GM23338 (cell line): ENCODE measurements around the gene DPH1. TPM values are rescaled to one million over a fixed set of nuclear protein-coding genes. Genes with fewer than 3 reads are reported as not detected.

Experiments
- ATAC-seq: fragments of 200-7000 bp; cut with Tn5 transposase; 3 replicates; pipeline ENCODE4 v1.9.1; 2020
- DNase-seq: peaks from one replicate; pipeline ENCODE4 v3.0.0-alpha.2; 2015; ENCODE audit warnings: low spot score
- H2AFZ ChIP-seq: fragments of 200-600 bp; sonication (generic); 2 replicates; pipeline ENCODE4 v1.8.0; 2016; ENCODE audit warnings: antibody characterized with exemption, mild to moderate bottlenecking, moderate library complexity
- H3F3A ChIP-seq: fragments of 200-600 bp; sonication (generic); replicated peaks from 2 replicates; pipeline ENCODE4 v1.8.0; 2017; ENCODE audit warnings: antibody characterized with exemption, mixed run types, low read depth
- H3K27ac ChIP-seq: fragments of 200-600 bp; sonication (generic); 2 replicates; pipeline ENCODE4 v1.6.1; 2016; ENCODE audit warnings: low read depth
- H3K27me3 ChIP-seq: fragments of 200-600 bp; sonication (generic); 2 replicates; pipeline ENCODE4 v1.8.0; 2016; ENCODE audit warnings: mild to moderate bottlenecking, mixed run types, moderate library complexity; ENCODE audit not compliant: insufficient read depth
- H3K36me3 ChIP-seq: fragments of 200-600 bp; sonication (generic); 2 replicates; pipeline ENCODE4 v1.8.0; 2016; ENCODE audit warnings: mild to moderate bottlenecking; ENCODE audit not compliant: insufficient read depth
- H3K4me1 ChIP-seq: fragments of 200-600 bp; sonication (generic); 2 replicates; pipeline ENCODE4 v1.8.0; 2016; ENCODE audit warnings: mild to moderate bottlenecking, moderate library complexity; ENCODE audit not compliant: insufficient read depth
- H3K4me2 ChIP-seq: fragments of 200-600 bp; sonication (generic); 2 replicates; pipeline ENCODE4 v1.7.1; 2017; ENCODE audit warnings: mixed run types
- H3K4me3 ChIP-seq: fragments of 200-600 bp; sonication (generic); 2 replicates; pipeline ENCODE4 v1.6.1; 2016; ENCODE audit warnings: mixed run types
- H3K79me2 ChIP-seq: fragments of 200-600 bp; sonication (generic); replicated peaks from 2 replicates; pipeline ENCODE4 v1.8.0; 2017; ENCODE audit warnings: mild to moderate bottlenecking; ENCODE audit not compliant: insufficient read depth
- H3K9me2 ChIP-seq: fragments of 200-600 bp; sonication (generic); 2 replicates; pipeline ENCODE4 v1.8.0; 2017; ENCODE audit not compliant: insufficient read depth
- H4K20me1 ChIP-seq: fragments of 200-600 bp; sonication (generic); replicated peaks from 2 replicates; pipeline ENCODE4 v1.8.0; 2017; ENCODE audit warnings: mild to moderate bottlenecking; ENCODE audit not compliant: insufficient read depth
- H3K27ac Mint-ChIP-seq: 2 replicates; pipeline ENCODE4 v1.8.0; 2020; ENCODE audit warnings: inconsistent platforms, mild to moderate bottlenecking, moderate library complexity, mixed read lengths
- H3K27me3 Mint-ChIP-seq: 3 replicates; pipeline ENCODE4 v1.8.0; 2022; ENCODE audit warnings: low read depth, mild to moderate bottlenecking, moderate library complexity, mixed read lengths, inconsistent platforms; ENCODE audit not compliant: insufficient read depth, poor library complexity
- H3K36me3 Mint-ChIP-seq: 3 replicates; pipeline ENCODE4 v1.8.0; 2021; ENCODE audit warnings: low read depth, mild to moderate bottlenecking, inconsistent platforms, moderate library complexity, mixed read lengths
- H3K4me1 Mint-ChIP-seq: 3 replicates; pipeline ENCODE4 v1.8.0; 2020; ENCODE audit warnings: mild to moderate bottlenecking, inconsistent platforms, mixed read lengths
- H3K4me3 Mint-ChIP-seq: 3 replicates; pipeline ENCODE4 v1.8.0; 2021; ENCODE audit warnings: moderate library complexity, mild to moderate bottlenecking, inconsistent platforms, mixed read lengths
- H3K9me3 Mint-ChIP-seq: 3 replicates; pipeline ENCODE4 v1.8.0; 2020; ENCODE audit warnings: moderate library complexity, mild to moderate bottlenecking, inconsistent platforms, mixed read lengths
- CREB1 ChIP-seq: fragments of 250-450 bp; sonication (Bioruptor Pico); IDR thresholded peaks from 2 replicates; pipeline ENCODE4 v1.5.0; 2020; ENCODE audit warnings: low read depth, mild to moderate bottlenecking, moderate library complexity
- EZH2 ChIP-seq: fragments of 200-600 bp; sonication (generic); IDR thresholded peaks from one replicate; pipeline ENCODE4 v1.8.0; 2017; ENCODE audit warnings: antibody characterized with exemption, mild to moderate bottlenecking, low read depth; ENCODE audit not compliant: unreplicated experiment
- EZH2phosphoT487 ChIP-seq: fragments of 200-600 bp; sonication (generic); IDR thresholded peaks from one replicate; pipeline ENCODE4 v1.8.1; 2018; ENCODE audit warnings: antibody characterized with exemption; ENCODE audit not compliant: unreplicated experiment
- JUNB ChIP-seq: IDR thresholded peaks from one replicate; pipeline ENCODE4 v1.6.1; 2016; ENCODE audit warnings: antibody characterized with exemption; ENCODE audit not compliant: unreplicated experiment
- NANOG ChIP-seq: IDR thresholded peaks from 2 replicates; pipeline ENCODE4 v1.6.1; 2016; ENCODE audit warnings: antibody characterized with exemption, borderline replicate concordance
- POLR2AphosphoS5 ChIP-seq: IDR thresholded peaks from 2 replicates; pipeline ENCODE4 v1.6.1; 2016; ENCODE audit warnings: antibody characterized with exemption, low read depth
- STAT1 ChIP-seq: IDR thresholded peaks from one replicate; pipeline ENCODE4 v1.6.1; 2016; ENCODE audit warnings: antibody characterized with exemption; ENCODE audit not compliant: unreplicated experiment
- ZNF114 ChIP-seq: fragments of 250-450 bp; sonication (Bioruptor Pico); IDR thresholded peaks from 2 replicates; pipeline ENCODE4 v1.5.0; 2020; ENCODE audit warnings: mild to moderate bottlenecking, moderate library complexity
- ZNF331 ChIP-seq: fragments of 250-450 bp; sonication (Bioruptor Pico); IDR thresholded peaks from 2 replicates; pipeline ENCODE4 v1.5.0; 2020; ENCODE audit warnings: low read depth, mild to moderate bottlenecking, moderate library complexity
- polyA plus RNA-seq: library from polyadenylated mRNA; unstranded; fragments of >200 nt; fragmentation: Nextera tagmentation; extraction: Ambion mirVana; gene quantifications from 2 replicates; pipeline ENCODE4 v1.2.1, GENCODE V29; 2016
- total RNA-seq: library from RNA; depleted of rRNA; stranded (reverse); fragments of >200 nt; shearing (Covaris generic); gene quantifications from 2 replicates; pipeline ENCODE4 v1.2.3, GENCODE V29; 2014
- TF ChIP-seq, protein P1 (sequence below): IDR thresholded peaks from 2 replicates; pipeline ENCODE4 v1.6.1; 2016; ENCODE audit warnings: antibody characterized with exemption
- TF ChIP-seq, protein P2 (sequence below): fragments of 250-450 bp; sonication (Bioruptor Pico); IDR thresholded peaks from 2 replicates; pipeline ENCODE4 v1.5.0; 2020; ENCODE audit warnings: mild to moderate bottlenecking, moderate library complexity
- TF ChIP-seq, protein P3 (sequence below): IDR thresholded peaks from one replicate; pipeline ENCODE4 v1.6.1; 2018; ENCODE audit warnings: antibody characterized with exemption; ENCODE audit not compliant: unreplicated experiment

Gene DPH1
- total and polyA plus RNA-seq, 2 experiments from 2014 or later: 11.8 to 28.2 TPM

DNA sequence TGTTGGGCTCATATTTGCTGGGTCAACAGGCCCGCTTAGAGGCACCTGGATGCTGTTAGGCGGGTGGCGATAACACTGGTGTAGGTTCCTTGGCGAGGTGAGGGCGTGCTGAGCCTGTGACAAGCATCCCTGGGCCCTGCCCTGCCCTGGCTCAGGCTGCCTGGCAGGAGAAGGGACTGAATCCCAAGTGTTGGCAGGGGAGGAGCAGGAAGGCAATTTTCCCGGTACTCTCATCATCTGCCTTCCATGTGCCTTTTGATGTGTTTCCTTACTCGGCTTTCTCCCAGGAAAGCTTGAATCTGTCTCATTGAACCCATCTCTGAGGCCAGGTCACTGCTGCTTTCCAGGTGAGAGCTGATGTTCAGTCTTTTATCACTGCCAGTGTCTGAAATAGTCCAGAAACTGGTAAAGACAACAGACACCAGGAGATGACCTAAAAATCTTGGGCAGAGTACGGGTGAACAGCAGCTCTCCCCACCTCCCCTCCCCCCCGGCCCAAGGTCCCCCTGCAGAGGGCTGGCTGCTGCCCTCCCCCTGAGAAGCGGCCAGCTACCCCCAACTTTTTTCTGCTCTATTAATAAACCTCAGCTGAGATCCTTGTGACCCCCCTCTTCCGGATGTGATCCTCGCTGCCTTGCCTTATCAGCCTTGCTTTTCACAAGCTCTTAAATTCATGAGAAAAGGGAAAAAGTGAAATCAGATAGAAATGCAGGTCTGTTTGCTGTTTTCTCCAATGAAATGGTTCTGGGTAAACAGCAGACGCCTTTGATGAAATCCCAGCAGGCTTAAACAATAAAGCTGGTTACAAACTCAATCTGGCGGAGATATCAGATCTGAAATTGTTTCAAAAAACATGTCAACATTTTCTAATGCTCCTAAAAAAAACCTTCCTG is 33.8 kb upstream of the DPH1 start:
- H3K4me3 Mint-ChIP-seq: no peak overlapping the region
- peaks cover 31% of the 10 kb centered on the region for H3K4me1 Mint-ChIP-seq
- peaks cover 32% of the 10 kb centered on the region for H3K27me3 Mint-ChIP-seq

More for the DNA sequence above, 33.8 kb upstream of the DPH1 start:
- peaks cover 33% of the 10 kb centered on the region for H3K27me3 ChIP-seq
- peaks cover 14% of the 10 kb centered on the region; the same call in 1 of the 2 replicates for H3K4me1 ChIP-seq
- H3K27ac ChIP-seq: no peak overlapping the region
- no peak overlapping the region for H3K4me2 ChIP-seq
- peak overlapping the region; percentile 59; the same call in 1 of the 2 replicates for H2AFZ ChIP-seq
- no peaks in the 10 kb centered on the region for H3F3A ChIP-seq
- ATAC-seq (no peak), DNase-seq (no peak)
- H3K9me2 ChIP-seq: no peaks in the 10 kb centered on the region
- H3K36me3 Mint-ChIP-seq: no peaks in the 10 kb centered on the region
- H3K4me3 ChIP-seq: no peak overlapping the region
- no peak overlapping the region for H3K27ac Mint-ChIP-seq
- H4K20me1 ChIP-seq: no peaks in the 10 kb centered on the region
- no peaks in the 10 kb centered on the region for H3K79me2 ChIP-seq
- TF ChIP-seq NANOG (no peak), ZNF331 (CRISPR knock-in tag) (no peak), POLR2AphosphoS5 (no peak), ZNF114 (no peak), EZH2 (no peak), EZH2phosphoT487 (no peak), STAT1 (no peak), CREB1 (CRISPR knock-in tag) (no peak), JUNB (no peak)
- TF ChIP-seq, protein P1, sequence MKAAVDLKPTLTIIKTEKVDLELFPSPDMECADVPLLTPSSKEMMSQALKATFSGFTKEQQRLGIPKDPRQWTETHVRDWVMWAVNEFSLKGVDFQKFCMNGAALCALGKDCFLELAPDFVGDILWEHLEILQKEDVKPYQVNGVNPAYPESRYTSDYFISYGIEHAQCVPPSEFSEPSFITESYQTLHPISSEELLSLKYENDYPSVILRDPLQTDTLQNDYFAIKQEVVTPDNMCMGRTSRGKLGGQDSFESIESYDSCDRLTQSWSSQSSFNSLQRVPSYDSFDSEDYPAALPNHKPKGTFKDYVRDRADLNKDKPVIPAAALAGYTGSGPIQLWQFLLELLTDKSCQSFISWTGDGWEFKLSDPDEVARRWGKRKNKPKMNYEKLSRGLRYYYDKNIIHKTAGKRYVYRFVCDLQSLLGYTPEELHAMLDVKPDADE: no peak
- TF ChIP-seq, protein P2, sequence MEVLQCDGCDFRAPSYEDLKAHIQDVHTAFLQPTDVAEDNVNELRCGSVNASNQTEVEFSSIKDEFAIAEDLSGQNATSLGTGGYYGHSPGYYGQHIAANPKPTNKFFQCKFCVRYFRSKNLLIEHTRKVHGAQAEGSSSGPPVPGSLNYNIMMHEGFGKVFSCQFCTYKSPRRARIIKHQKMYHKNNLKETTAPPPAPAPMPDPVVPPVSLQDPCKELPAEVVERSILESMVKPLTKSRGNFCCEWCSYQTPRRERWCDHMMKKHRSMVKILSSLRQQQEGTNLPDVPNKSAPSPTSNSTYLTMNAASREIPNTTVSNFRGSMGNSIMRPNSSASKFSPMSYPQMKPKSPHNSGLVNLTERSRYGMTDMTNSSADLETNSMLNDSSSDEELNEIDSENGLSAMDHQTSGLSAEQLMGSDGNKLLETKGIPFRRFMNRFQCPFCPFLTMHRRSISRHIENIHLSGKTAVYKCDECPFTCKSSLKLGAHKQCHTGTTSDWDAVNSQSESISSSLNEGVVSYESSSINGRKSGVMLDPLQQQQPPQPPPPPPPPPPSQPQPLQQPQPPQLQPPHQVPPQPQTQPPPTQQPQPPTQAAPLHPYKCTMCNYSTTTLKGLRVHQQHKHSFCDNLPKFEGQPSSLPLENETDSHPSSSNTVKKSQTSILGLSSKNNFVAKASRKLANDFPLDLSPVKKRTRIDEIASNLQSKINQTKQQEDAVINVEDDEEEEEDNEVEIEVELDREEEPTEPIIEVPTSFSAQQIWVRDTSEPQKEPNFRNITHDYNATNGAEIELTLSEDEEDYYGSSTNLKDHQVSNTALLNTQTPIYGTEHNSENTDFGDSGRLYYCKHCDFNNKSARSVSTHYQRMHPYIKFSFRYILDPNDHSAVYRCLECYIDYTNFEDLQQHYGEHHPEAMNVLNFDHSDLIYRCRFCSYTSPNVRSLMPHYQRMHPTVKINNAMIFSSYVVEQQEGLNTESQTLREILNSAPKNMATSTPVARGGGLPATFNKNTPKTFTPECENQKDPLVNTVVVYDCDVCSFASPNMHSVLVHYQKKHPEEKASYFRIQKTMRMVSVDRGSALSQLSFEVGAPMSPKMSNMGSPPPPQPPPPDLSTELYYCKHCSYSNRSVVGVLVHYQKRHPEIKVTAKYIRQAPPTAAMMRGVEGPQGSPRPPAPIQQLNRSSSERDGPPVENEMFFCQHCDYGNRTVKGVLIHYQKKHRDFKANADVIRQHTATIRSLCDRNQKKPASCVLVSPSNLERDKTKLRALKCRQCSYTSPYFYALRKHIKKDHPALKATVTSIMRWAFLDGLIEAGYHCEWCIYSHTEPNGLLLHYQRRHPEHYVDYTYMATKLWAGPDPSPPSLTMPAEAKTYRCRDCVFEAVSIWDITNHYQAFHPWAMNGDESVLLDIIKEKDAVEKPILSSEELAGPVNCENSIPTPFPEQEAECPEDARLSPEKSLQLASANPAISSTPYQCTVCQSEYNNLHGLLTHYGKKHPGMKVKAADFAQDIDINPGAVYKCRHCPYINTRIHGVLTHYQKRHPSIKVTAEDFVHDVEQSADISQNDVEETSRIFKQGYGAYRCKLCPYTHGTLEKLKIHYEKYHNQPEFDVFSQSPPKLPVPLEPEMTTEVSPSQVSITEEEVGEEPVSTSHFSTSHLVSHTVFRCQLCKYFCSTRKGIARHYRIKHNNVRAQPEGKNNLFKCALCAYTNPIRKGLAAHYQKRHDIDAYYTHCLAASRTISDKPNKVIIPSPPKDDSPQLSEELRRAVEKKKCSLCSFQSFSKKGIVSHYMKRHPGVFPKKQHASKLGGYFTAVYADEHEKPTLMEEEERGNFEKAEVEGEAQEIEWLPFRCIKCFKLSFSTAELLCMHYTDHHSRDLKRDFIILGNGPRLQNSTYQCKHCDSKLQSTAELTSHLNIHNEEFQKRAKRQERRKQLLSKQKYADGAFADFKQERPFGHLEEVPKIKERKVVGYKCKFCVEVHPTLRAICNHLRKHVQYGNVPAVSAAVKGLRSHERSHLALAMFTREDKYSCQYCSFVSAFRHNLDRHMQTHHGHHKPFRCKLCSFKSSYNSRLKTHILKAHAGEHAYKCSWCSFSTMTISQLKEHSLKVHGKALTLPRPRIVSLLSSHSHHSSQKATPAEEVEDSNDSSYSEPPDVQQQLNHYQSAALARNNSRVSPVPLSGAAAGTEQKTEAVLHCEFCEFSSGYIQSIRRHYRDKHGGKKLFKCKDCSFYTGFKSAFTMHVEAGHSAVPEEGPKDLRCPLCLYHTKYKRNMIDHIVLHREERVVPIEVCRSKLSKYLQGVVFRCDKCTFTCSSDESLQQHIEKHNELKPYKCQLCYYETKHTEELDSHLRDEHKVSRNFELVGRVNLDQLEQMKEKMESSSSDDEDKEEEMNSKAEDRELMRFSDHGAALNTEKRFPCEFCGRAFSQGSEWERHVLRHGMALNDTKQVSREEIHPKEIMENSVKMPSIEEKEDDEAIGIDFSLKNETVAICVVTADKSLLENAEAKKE (CRISPR knock-in tag): no peak
- TF ChIP-seq, protein P3, sequence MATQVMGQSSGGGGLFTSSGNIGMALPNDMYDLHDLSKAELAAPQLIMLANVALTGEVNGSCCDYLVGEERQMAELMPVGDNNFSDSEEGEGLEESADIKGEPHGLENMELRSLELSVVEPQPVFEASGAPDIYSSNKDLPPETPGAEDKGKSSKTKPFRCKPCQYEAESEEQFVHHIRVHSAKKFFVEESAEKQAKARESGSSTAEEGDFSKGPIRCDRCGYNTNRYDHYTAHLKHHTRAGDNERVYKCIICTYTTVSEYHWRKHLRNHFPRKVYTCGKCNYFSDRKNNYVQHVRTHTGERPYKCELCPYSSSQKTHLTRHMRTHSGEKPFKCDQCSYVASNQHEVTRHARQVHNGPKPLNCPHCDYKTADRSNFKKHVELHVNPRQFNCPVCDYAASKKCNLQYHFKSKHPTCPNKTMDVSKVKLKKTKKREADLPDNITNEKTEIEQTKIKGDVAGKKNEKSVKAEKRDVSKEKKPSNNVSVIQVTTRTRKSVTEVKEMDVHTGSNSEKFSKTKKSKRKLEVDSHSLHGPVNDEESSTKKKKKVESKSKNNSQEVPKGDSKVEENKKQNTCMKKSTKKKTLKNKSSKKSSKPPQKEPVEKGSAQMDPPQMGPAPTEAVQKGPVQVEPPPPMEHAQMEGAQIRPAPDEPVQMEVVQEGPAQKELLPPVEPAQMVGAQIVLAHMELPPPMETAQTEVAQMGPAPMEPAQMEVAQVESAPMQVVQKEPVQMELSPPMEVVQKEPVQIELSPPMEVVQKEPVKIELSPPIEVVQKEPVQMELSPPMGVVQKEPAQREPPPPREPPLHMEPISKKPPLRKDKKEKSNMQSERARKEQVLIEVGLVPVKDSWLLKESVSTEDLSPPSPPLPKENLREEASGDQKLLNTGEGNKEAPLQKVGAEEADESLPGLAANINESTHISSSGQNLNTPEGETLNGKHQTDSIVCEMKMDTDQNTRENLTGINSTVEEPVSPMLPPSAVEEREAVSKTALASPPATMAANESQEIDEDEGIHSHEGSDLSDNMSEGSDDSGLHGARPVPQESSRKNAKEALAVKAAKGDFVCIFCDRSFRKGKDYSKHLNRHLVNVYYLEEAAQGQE: no peak
- no peaks in the 10 kb centered on the region for H3K9me3 Mint-ChIP-seq
- H3K36me3 ChIP-seq: no peaks in the 10 kb centered on the region
